ENCODE measurements around the gene NDC80. TPM values are rescaled to one million over a fixed set of nuclear protein-coding genes. Genes with fewer than 3 reads are reported as not detected.

NDC80 gene
- total and polyA plus RNA-seq, 9 of the 15 experiments (the other 6 are each of a cell fraction or from before 2014, with no cell fraction given) = 65.2 to 97.9 (median 83.3) TPM

DNA sequence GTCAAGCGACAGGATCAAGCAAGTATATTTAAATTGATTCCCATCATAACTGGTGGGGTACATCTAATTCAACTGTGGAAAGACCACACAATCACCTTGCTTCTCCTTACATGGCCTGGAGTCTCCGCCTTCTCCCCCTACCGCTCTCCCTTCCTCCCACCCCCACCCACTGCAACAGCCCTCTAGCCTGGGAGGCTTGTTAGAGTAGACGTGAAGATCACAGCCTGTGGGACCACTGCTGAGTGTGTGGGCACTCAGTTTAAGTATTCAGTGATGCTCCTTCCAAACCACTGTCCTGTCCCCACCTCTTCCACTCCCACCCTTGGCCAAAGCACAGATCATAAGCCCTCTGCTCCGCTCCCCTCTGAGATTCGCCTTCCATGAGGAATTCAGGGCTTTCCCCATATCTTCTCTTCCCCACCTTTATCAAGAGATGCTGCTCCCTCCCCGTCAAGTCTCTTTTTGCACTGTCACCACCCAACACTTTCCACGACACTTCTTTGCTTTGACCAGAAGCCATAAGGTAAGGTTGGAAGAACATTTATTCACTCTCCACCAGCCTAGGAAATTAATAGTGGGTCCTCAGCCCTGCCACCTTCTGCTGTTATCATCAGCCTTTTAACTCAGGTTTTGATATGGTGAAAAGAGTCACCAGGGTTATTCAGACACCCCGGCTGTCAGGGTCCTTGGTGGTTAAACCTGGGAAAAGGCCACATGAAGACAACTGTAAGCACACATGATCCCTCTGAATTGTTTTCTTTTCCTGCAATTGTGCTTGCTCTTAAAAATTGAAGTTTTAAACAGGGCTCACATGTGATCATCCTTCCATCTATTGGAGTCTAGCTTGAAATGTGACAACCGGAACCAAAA is 1.8 kb upstream of the NDC80 start (continued):
- no peak for TF ChIP-seq CTCFL (IDR thresholded peaks at IDR 0.05; ENCODE audit: borderline replicate concordance, insufficient read depth, low read depth, low read length, poor library complexity, severe bottlenecking)
- peak; percentile 60; the same call in 1 of the 2 replicates for TF ChIP-seq POLR2A (conservative IDR thresholded peaks at IDR 0.05)
- no peak for TF ChIP-seq FOXP4 (CRISPR knock-in tag; IDR thresholded peaks at IDR 0.05; ENCODE audit: borderline replicate concordance)
- TF ChIP-seq ZNF165 (CRISPR knock-in tag; IDR thresholded peaks at IDR 0.05; ENCODE audit: borderline replicate concordance) = no peak
- TF ChIP-seq, protein P1, sequence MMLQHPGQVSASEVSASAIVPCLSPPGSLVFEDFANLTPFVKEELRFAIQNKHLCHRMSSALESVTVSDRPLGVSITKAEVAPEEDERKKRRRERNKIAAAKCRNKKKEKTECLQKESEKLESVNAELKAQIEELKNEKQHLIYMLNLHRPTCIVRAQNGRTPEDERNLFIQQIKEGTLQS (IDR thresholded peaks at IDR 0.05) = no peak
- TF ChIP-seq, protein P1 (CRISPR knock-in tag; conservative IDR thresholded peaks at IDR 0.05) = no peak
- TF ChIP-seq, protein P2, sequence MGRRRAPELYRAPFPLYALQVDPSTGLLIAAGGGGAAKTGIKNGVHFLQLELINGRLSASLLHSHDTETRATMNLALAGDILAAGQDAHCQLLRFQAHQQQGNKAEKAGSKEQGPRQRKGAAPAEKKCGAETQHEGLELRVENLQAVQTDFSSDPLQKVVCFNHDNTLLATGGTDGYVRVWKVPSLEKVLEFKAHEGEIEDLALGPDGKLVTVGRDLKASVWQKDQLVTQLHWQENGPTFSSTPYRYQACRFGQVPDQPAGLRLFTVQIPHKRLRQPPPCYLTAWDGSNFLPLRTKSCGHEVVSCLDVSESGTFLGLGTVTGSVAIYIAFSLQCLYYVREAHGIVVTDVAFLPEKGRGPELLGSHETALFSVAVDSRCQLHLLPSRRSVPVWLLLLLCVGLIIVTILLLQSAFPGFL (CRISPR knock-in tag; IDR thresholded peaks at IDR 0.05) = no peak
- TF ChIP-seq SNIP1 (IDR thresholded peaks at IDR 0.05; ENCODE audit: low read depth) = no peak
- TF ChIP-seq MITF (IDR thresholded peaks at IDR 0.05) = no peak
- no peak for TF ChIP-seq PCBP1 (IDR thresholded peaks at IDR 0.05; ENCODE audit: low read depth, low read length, poor library complexity, severe bottlenecking)
- no peak for TF ChIP-seq FIP1L1 (IDR thresholded peaks at IDR 0.05; ENCODE audit: low read depth, low read length, poor library complexity, severe bottlenecking)
- TF ChIP-seq TAF9B (IDR thresholded peaks at IDR 0.05; ENCODE audit: partially characterized antibody) = no peak
- no peak for TF ChIP-seq ZSCAN29 (IDR thresholded peaks at IDR 0.05)
- no peak for TF ChIP-seq TARDBP (IDR thresholded peaks at IDR 0.05)
- peak; percentile 92 for TF ChIP-seq C11orf30 (IDR thresholded peaks at IDR 0.05; ENCODE audit: low read depth)

Data from K562 (cell line).